T-helper 2 cell (primary cell): ENCODE measurements around the gene DNAL1.
A peak's percentile ranks its signal among the peaks of the same experiment; 100 is the strongest.
"Not testable (repeated sequence)": the region's sequence is repeated elsewhere in the genome, so short reads cannot be mapped to it uniquely, and the experiment has no call there.

ENCODE experiments used
- DNase-seq, 5 experiments: peaks; one replicate each; pipeline versions ENCODE4 v3.0.0 to v3.0.0-alpha.2; 2012 to 2022

Gene DNAL1

GRCh38 chr14:73640796-73641365 is 3.9 kb upstream of the DNAL1 start:
- DNase-seq: peak in 1 of 5 experiments; percentile 31

GRCh38 chr14:73645248-73645610 is 443 bp downstream of the DNAL1 start:
- DNase-seq: no peak

- no peak for DNase-seq
Observed at GRCh38 chr14:73651005-73651404, 6.2 kb downstream of the DNAL1 start.

DNA sequence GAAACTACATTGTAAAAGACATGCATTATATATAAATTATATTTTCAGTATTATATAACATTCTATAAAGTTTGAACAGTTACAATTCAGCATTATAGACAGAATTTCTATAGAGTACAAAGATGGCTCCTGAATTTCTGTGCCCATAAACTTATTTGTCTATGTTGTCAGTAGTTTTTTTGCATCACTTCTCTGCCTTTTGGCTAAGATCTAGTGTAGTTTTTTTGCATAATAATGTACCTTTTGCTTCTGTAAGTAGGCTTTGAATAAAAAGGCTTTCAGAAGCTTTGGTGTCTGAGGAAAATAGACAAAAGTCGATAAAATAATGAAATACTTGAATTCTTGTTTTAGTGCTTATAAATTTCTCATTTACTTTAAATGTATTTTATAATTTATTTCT is 11.1 kb downstream of the DNAL1 start:
- no peak for DNase-seq

- not testable (repeated sequence) for DNase-seq
Observed at GRCh38 chr14:73659202-73659601, 14.4 kb downstream of the DNAL1 start.

DNA sequence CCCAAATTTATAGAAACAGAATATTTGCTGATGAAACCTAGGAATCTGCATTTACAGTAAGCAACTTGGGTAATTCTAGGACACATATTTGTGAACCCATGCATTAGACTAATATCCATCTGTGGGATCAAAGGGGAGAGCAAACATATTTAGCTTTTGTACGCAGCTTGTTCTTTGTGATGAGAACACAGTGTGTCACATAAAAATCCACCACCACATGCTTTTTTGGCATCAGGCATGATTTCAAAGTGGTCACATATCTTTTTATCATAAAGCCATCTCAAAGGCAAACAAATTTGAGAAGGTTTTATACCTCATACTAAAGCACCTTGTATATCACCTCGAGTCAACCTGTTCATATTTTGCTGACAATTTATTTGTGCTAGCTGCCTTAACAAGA is 15.7 kb downstream of the DNAL1 start:
- no peak for DNase-seq

- DNase-seq: no peak
Observed at GRCh38 chr14:73661872-73662271, 17.1 kb downstream of the DNAL1 start.

- DNase-seq: no peak
Observed at GRCh38 chr14:73662487-73662943, 17.7 kb downstream of the DNAL1 start.

GRCh38 chr14:73663548-73664212 is 18.9 kb downstream of the DNAL1 start:
- no peak for DNase-seq

DNA sequence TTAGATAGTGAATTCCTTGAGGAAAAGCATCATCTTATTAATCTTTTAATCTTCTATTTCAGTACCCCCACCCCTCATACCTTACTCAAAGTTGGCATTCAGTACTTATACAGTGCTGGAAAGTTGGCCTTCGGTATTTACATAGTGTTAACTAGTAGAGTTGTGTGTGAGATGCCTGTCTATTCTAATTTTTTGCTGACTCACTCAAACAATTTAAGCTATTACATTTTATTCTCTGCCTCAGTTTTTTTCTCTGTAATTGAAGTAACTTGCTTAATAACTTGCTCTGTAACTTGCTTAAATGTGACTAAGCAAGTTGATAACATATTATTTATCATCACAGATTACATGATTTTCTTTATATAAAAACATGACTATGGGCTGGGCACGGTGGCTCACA is 20.3 kb downstream of the DNAL1 start:
- DNase-seq: no peak

DNA sequence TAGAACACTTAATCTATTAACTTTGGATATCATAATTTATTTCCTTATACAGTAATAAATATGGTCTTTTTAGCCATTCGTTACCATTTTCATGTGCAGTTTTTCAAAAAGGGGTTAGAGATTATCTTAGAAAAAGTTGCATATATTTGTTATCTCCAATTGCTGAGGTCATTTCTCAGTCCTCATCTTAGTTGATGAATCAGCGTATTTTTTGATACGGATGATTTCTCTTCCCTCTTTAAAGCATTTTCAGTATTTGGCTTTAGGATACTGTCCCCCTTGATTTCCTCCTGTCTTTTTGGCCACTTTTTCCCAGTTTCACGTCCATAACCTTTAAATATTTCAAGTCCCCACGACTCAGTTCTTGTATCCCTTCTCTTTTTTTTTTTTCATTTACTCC is 21.8 kb downstream of the DNAL1 start:
- no peak for DNase-seq

- no peak for DNase-seq
Observed at GRCh38 chr14:73667854-73668253, 23.1 kb downstream of the DNAL1 start.

DNA sequence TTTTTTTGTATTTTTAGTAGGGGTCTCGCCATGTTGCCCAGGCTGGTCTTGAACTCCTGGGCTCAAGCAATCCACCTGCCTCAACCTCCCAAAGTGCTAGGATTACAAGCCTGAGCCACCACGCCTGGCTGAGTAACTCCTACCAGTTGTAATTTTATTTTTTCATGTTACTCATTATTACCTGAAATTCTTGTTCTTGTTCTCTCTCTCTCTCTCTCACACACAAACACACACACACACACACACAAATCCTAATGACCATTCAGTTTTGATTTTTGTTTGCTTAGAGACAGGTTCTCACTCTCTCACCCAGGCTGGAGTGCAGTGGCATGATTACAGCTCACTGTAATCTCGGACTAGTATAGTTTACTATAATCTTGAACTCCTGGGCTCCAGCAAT is 30.2 kb downstream of the DNAL1 start:
- no peak for DNase-seq

DNA sequence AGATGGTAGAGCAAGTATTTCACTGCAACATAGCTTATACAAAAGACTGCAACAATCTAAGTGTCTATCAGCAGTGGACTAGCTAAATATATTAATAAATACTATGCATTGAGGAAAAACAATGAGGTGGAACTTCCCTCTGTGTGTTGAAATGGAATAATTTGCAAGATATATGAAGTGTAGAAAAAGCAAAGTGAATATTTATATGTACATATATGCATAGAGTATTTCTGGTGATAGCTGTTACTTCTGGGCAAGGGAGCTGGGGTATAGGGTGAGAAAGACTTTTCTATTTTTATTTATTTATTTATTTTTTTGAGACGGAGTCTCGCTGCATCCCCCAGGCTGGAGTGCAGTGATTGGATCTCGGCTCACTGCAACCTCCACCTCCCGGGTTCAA is 33.9 kb downstream of the DNAL1 start:
- no peak for DNase-seq

- no peak for DNase-seq
Observed at GRCh38 chr14:73680821-73681220, 36.0 kb downstream of the DNAL1 start.

DNA sequence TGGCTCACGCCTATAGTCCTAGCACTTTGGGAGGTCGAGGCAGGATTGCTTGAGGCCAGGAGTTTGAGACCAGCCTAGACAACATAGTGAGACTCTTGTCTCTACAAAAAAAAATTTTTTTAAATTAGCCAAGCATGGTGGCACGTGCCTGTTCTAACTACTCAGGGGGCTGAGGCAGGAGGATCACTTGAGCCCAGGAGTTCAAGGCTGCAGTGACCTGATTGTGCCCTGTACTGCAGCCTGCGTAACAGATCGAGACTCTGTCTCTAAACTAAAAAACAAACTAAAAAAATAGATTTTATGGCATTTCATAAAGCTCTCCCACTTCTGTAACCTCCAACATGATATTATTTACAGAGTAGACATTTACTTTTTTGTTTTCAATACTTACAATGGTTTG is 39.8 kb downstream of the DNAL1 start:
- DNase-seq: no peak

GRCh38 chr14:73685328-73685727 is 40.5 kb downstream of the DNAL1 start:
- DNase-seq: no peak

DNA sequence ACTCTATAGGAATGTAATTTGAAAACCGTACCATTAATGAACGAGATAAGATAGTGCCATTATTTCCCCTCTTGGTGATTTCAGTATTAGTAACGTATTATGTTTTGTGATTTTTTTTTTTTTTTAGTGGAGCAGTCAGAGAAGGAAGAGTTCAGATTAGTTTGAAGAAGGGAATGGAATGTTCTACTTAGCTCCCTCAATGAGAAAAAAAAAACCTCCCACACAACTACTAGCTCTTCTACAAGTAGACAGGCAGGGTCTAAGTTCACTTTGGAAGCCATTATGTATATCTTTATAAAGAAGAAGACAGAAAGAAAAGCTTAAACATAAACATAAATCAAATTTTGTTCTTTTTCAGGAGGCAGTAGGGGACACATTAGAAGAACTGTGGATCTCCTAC is 42.1 kb downstream of the DNAL1 start:
- no peak for DNase-seq

GRCh38 chr14:73694083-73694482 is 49.3 kb downstream of the DNAL1 start:
- DNase-seq: no peak

GRCh38 chr14:73695082-73695481 is 50.3 kb downstream of the DNAL1 start:
- no peak for DNase-seq

DNA sequence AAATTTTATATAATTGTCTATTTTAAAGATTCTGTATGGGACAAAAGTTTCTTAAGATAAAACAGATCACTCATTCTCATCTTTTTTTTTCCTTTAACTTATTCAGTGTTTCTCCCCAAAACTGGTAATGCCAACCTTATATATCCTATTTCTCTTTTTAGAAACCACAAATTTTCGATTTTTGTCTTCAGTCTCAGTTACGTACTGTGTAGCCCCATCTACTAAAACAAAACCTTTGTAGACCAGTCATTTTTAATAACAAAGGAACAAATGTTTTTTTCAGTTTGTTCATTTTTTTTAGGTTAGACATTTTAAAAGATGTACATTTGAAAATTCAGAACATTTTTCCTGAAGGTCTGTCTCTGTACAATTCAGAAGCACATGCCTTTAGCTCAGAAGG is 51.2 kb downstream of the DNAL1 start:
- peak in 1 of 5 experiments; percentile 42 for DNase-seq

- DNase-seq: peak in 1 of 5 experiments; percentile 88
Observed at GRCh38 chr14:73696466-73697400, 51.9 kb downstream of the DNAL1 start.

DNA sequence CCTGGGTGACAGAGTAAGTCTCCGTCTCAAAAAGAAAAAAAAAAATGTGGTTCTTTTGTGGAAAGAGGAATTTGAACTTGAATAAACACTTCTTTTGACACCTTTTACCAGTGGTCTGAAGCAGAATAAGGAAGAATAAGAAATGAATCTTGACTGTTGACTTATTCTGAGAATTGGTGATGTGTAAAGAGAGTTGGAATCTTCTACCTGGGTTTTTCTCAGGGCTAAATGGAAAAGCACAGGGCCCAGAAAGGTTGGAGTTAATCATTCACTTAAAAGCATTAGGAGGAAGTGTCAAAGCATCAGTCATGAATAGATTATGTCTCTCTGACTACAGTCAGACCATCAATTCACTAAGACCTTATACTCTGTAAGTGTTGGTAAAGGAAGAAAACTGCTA is 55.5 kb downstream of the DNAL1 start:
- DNase-seq: no peak

DNA sequence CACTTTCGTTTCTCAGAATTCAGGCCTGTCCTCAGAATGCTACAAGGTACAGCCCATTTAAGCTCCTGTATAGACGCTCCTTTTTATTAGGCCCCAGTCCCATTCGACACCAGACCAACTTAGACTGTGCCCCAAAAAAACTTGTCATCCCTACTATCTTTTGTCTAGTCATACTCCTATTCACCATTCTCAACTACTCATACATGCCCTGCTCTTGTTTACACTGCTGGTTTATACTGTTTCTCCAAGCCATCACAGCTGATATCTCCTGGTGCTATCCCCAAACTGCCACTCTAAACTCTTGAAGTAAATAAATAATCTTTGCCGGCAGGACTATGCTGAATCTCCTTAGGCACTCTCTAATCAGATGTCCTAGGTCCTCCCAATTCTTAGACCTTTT is 63.3 kb downstream of the DNAL1 start:
- DNase-seq: not testable (repeated sequence)
